ENCODE results near the gene NMNAT2. TPM values are rescaled to one million over a fixed set of nuclear protein-coding genes. Genes with fewer than 3 reads are reported as not detected.

The NMNAT2 gene
- polyA plus RNA-seq, 3 donors = 0.22 to 0.43 TPM; not detected in 1

- no peaks in the 10 kb centered on the region for H4K20me1 ChIP-seq (ENCODE audit: insufficient read depth, low read length)
- DNase-seq = no peak
- H3K4me1 ChIP-seq (ENCODE audit: control insufficient read depth in 1 of 2, insufficient read depth in 2 of 2, low read length in 2 of 2) = no peaks in the 10 kb centered on the region
- H3K36me3 ChIP-seq (replicated peaks in 1 of 2; ENCODE audit: control insufficient read depth in 1 of 2, insufficient read depth in 2 of 2, low read length in 2 of 2) = no peaks in the 10 kb centered on the region
- no peaks in the 10 kb centered on the region for H3K9me3 ChIP-seq (replicated peaks in 1 of 2; ENCODE audit: control insufficient read depth in 1 of 2, insufficient read depth in 1 of 2, low read length in 2 of 2)
- H3K27ac ChIP-seq (ENCODE audit: low read depth in 1 of 2, low read length in 2 of 2) = no peak overlapping the region
- TF ChIP-seq CTCF (IDR thresholded peaks at IDR 0.05) = no peak
- no peak overlapping the region for H3K9ac ChIP-seq (ENCODE audit: insufficient read depth, low read length, poor library complexity, severe bottlenecking)
- H3K4me3 Mint-ChIP-seq = no peak overlapping the region
- intact Hi-C loops (cut with micrococcal nuclease) = loop anchor here in 1 of 2 donors (10.0 kb wide), 1 partner anchor 266 kb away; no protein-coding TSS in a partner anchor
- H3K4me2 ChIP-seq (replicated peaks; ENCODE audit: extremely low read depth, low read length, poor library complexity, severe bottlenecking) = no peak overlapping the region
- H3K36me3 Mint-ChIP-seq = no peaks in the 10 kb centered on the region
- H3K4me3 ChIP-seq (replicated peaks in 1 of 3; ENCODE audit: low read depth in 2 of 3, low read length in 3 of 3) = no peak overlapping the region
- no peak overlapping the region for H3K27ac Mint-ChIP-seq
- no CpG with 5 or more reads among the region's 2 CpGs for WGBS (ENCODE audit: insufficient coverage)
- no peak overlapping the region for H2AFZ ChIP-seq (ENCODE audit: insufficient read depth, low read depth, low read length, poor library complexity, severe bottlenecking)
- H3K9me3 Mint-ChIP-seq = peaks cover 0 to 2% (median 0%) of the 10 kb centered on the region in 7 donors
- H3K27me3 Mint-ChIP-seq (ENCODE audit: low read depth in 3 of 3) = peaks cover 0 to 4% (median 2%) of the 10 kb centered on the region in 3 donors
- peaks cover 8% of the 10 kb centered on the region for H3K4me1 Mint-ChIP-seq
- no peaks in the 10 kb centered on the region for H3K27me3 ChIP-seq (ENCODE audit: control insufficient read depth in 2 of 2, insufficient read depth in 2 of 2, low read length in 2 of 2)
- H3K79me2 ChIP-seq (ENCODE audit: insufficient read depth, low read length) = no peaks in the 10 kb centered on the region
Observed at GRCh38 chr1:183230413-183230812, 187.8 kb downstream of the NMNAT2 start.

GRCh38 chr1:183228347-183229220, 189.6 kb downstream of the NMNAT2 start:
- Histone ChIP-seq H3K79me2 (ENCODE audit: insufficient read depth, low read length) (no peaks in the 10 kb centered on the region), H3K9me3 (replicated peaks in 1 of 2; ENCODE audit: control insufficient read depth in 1 of 2, insufficient read depth in 1 of 2, low read length in 2 of 2) (no peaks in the 10 kb centered on the region), H4K20me1 (ENCODE audit: insufficient read depth, low read length) (no peaks in the 10 kb centered on the region), H3K4me2 (replicated peaks; ENCODE audit: extremely low read depth, low read length, poor library complexity, severe bottlenecking) (no peak overlapping the region), H3K9ac (ENCODE audit: insufficient read depth, low read length, poor library complexity, severe bottlenecking) (no peak overlapping the region), H2AFZ (ENCODE audit: insufficient read depth, low read depth, low read length, poor library complexity, severe bottlenecking) (no peak overlapping the region), H3K36me3 (replicated peaks in 1 of 2; ENCODE audit: control insufficient read depth in 1 of 2, insufficient read depth in 2 of 2, low read length in 2 of 2) (no peaks in the 10 kb centered on the region), H3K4me3 (replicated peaks in 1 of 3; ENCODE audit: low read depth in 2 of 3, low read length in 3 of 3) (no peak overlapping the region), H3K27me3 (ENCODE audit: control insufficient read depth in 2 of 2, insufficient read depth in 2 of 2, low read length in 2 of 2) (no peaks in the 10 kb centered on the region), H3K27ac (ENCODE audit: low read depth in 1 of 2, low read length in 2 of 2) (no peak overlapping the region), H3K4me1 (ENCODE audit: control insufficient read depth in 1 of 2, insufficient read depth in 2 of 2, low read length in 2 of 2) (no peaks in the 10 kb centered on the region)
- no peak for DNase-seq
- Mint-ChIP-seq H3K4me1 (no peaks in the 10 kb centered on the region), H3K9me3 (peaks cover 0 to 2% (median 0%) of the 10 kb centered on the region in 7 donors), H3K27me3 (ENCODE audit: low read depth in 3 of 3) (peaks cover 0 to 3% (median 0%) of the 10 kb centered on the region in 3 donors), H3K27ac (no peak overlapping the region), H3K4me3 (no peak overlapping the region), H3K36me3 (no peaks in the 10 kb centered on the region)
- peak; percentile 44 for TF ChIP-seq CTCF (IDR thresholded peaks at IDR 0.05)
- 96% methylated on average over 11 of the region's 13 CpGs for WGBS (ENCODE audit: insufficient coverage)
- intact Hi-C loops (cut with micrococcal nuclease) = no loop called here

All from CD14-positive monocyte (primary cell).